ENCODE measurements around the gene TIMMDC1.

The TIMMDC1 gene

GRCh38 chr3:119508172-119508845 lies 10.0 kb downstream of the TIMMDC1 start:
- H3K4me3 ChIP-seq (ENCODE audit: low read depth, low read length), result no peak overlapping the region
- TF ChIP-seq CTCF (IDR thresholded peaks at IDR 0.05; ENCODE audit: low read depth, low read length, missing control alignments), result no peak
- no peak for DNase-seq (ENCODE audit: low read depth)

GRCh38 chr3:119510690-119511089 lies 12.3 kb downstream of the TIMMDC1 start:
- no peak for DNase-seq (ENCODE audit: low read depth)
- no peak overlapping the region for H3K4me3 ChIP-seq (ENCODE audit: low read depth, low read length)
- no peak for TF ChIP-seq CTCF (IDR thresholded peaks at IDR 0.05; ENCODE audit: low read depth, low read length, missing control alignments)

- DNase-seq (ENCODE audit: low read depth), result no peak
- TF ChIP-seq CTCF (IDR thresholded peaks at IDR 0.05; ENCODE audit: low read depth, low read length, missing control alignments), result no peak
- no peak overlapping the region for H3K4me3 ChIP-seq (ENCODE audit: low read depth, low read length)
Measured at GRCh38 chr3:119514637-119515036, 16.3 kb downstream of the TIMMDC1 start.

GRCh38 chr3:119517112-119517511 lies 18.8 kb downstream of the TIMMDC1 start:
- H3K4me3 ChIP-seq (ENCODE audit: low read depth, low read length), result no peak overlapping the region
- no peak for DNase-seq (ENCODE audit: low read depth)
- TF ChIP-seq CTCF (IDR thresholded peaks at IDR 0.05; ENCODE audit: low read depth, low read length, missing control alignments), result no peak

GRCh38 chr3:119518026-119518425 lies 19.7 kb downstream of the TIMMDC1 start:
- no peak overlapping the region for H3K4me3 ChIP-seq (ENCODE audit: low read depth, low read length)
- no peak for DNase-seq (ENCODE audit: low read depth)
- no peak for TF ChIP-seq CTCF (IDR thresholded peaks at IDR 0.05; ENCODE audit: low read depth, low read length, missing control alignments)

GRCh38 chr3:119524931-119525662 lies 26.8 kb downstream of the TIMMDC1 start:
- TF ChIP-seq CTCF (IDR thresholded peaks at IDR 0.05; ENCODE audit: low read depth, low read length, missing control alignments), result peak; percentile 30
- DNase-seq (ENCODE audit: low read depth), result no peak
- H3K4me3 ChIP-seq (ENCODE audit: low read depth, low read length), result no peak overlapping the region
